Type B pancreatic cell (in vitro differentiated cells): ENCODE data around the gene PDE3A. TPM values are rescaled to one million over a fixed set of nuclear protein-coding genes. Genes with fewer than 3 reads are reported as not detected.

Experiments used
- DNase-seq: peaks from one replicate; pipeline ENCODE4 v3.0.0; 2021; ENCODE audit warnings: mixed read lengths; ENCODE audit not compliant: unreplicated experiment; ENCODE audit errors: extremely low spot score
- H3K27ac Mint-ChIP-seq: 2 replicates; pipeline ENCODE4 v1.8.0; 2021; ENCODE audit warnings: mild to moderate bottlenecking, mixed read lengths
- H3K27me3 Mint-ChIP-seq: 2 replicates; pipeline ENCODE4 v1.8.0; 2021; ENCODE audit warnings: mixed read lengths
- H3K36me3 Mint-ChIP-seq: 2 replicates; pipeline ENCODE4 v1.8.0; 2021; ENCODE audit warnings: mixed read lengths
- H3K4me1 Mint-ChIP-seq: one replicate; pipeline ENCODE4 v1.8.0; 2021; ENCODE audit warnings: mixed read lengths; ENCODE audit not compliant: unreplicated experiment
- H3K4me3 Mint-ChIP-seq: 2 replicates; pipeline ENCODE4 v1.8.0; 2021; ENCODE audit warnings: mild to moderate bottlenecking, mixed read lengths
- H3K9me3 Mint-ChIP-seq: 2 replicates; pipeline ENCODE4 v1.8.0; 2021; ENCODE audit warnings: mixed read lengths
- CTCF ChIP-seq: fragments of 200-600 bp; sonication (generic); conservative IDR thresholded peaks from 2 replicates; pipeline ENCODE4 v1.5.0; 2021; ENCODE audit warnings: antibody characterized with exemption, mild to moderate bottlenecking
- total RNA-seq: library from RNA; stranded (reverse); gene quantifications from 2 replicates; pipeline ENCODE4 v1.2.1, GENCODE V29; 2021; ENCODE audit warnings: low replicate concordance

Gene PDE3A
- total RNA-seq, 1 donor from 2014 or later, result 19.7 TPM

GRCh38 chr12:20445687-20446086 is 77.3 kb downstream of the PDE3A start:
- Mint-ChIP-seq H3K27ac (no peak overlapping the region), H3K9me3 (peaks cover 4% of the 10 kb centered on the region), H3K36me3 (peaks cover 12% of the 10 kb centered on the region), H3K4me1 (peaks cover 8% of the 10 kb centered on the region), H3K4me3 (no peak overlapping the region), H3K27me3 (peaks cover 3% of the 10 kb centered on the region)
- no peak for DNase-seq
- no peak for TF ChIP-seq CTCF

GRCh38 chr12:20446836-20447235 is 78.5 kb downstream of the PDE3A start:
- Mint-ChIP-seq H3K27ac (no peak overlapping the region), H3K4me3 (no peak overlapping the region), H3K36me3 (peaks cover 14% of the 10 kb centered on the region), H3K27me3 (peaks cover 4% of the 10 kb centered on the region), H3K9me3 (peaks cover 4% of the 10 kb centered on the region), H3K4me1 (peaks cover 8% of the 10 kb centered on the region)
- TF ChIP-seq CTCF, result no peak
- no peak for DNase-seq

- no peak for TF ChIP-seq CTCF
- no peak overlapping the region for H3K27ac Mint-ChIP-seq
- no peak for DNase-seq
- H3K36me3 Mint-ChIP-seq, result peaks cover 19% of the 10 kb centered on the region
- H3K9me3 Mint-ChIP-seq, result peaks cover 4% of the 10 kb centered on the region
- H3K4me1 Mint-ChIP-seq, result peaks cover 6% of the 10 kb centered on the region
- peaks cover 6% of the 10 kb centered on the region for H3K27me3 Mint-ChIP-seq
- no peak overlapping the region for H3K4me3 Mint-ChIP-seq
These were observed 80.4 kb downstream of the PDE3A start for GRCh38 chr12:20448781-20449180.

- TF ChIP-seq CTCF, result no peak
- Mint-ChIP-seq H3K27me3 (peaks cover 9% of the 10 kb centered on the region), H3K9me3 (peaks cover 4% of the 10 kb centered on the region), H3K36me3 (peaks cover 28% of the 10 kb centered on the region), H3K27ac (no peak overlapping the region), H3K4me1 (no peaks in the 10 kb centered on the region), H3K4me3 (no peak overlapping the region)
- no peak for DNase-seq
These were observed 82.3 kb downstream of the PDE3A start for GRCh38 chr12:20450591-20451180.

- H3K4me1 Mint-ChIP-seq, result no peaks in the 10 kb centered on the region
These were observed 83.4 kb downstream of the PDE3A start for GRCh38 chr12:20451761-20452160.

More at GRCh38 chr12:20451761-20452160, 83.4 kb downstream of the PDE3A start:
- Mint-ChIP-seq H3K4me3 (no peak overlapping the region), H3K9me3 (peaks cover 4% of the 10 kb centered on the region), H3K27ac (no peak overlapping the region), H3K36me3 (peaks cover 25% of the 10 kb centered on the region), H3K27me3 (peaks cover 9% of the 10 kb centered on the region)
- TF ChIP-seq CTCF, result no peak
- DNase-seq, result no peak
